Astrocyte (in vitro differentiated cells and primary cell): ENCODE data around the gene LOC128125822.

Experiments used
- DNase-seq: peaks from one replicate; pipeline ENCODE4 v3.0.0-alpha.2; 2010; ENCODE audit warnings: low read depth
- FAIRE-seq: peaks from 2 replicates; lab custom pipeline; 2011; peaks lifted over from hg19 to GRCh38; lab: Jason Lieb, UNC
- H2AFZ ChIP-seq: 2 replicates; pipeline ENCODE4 v1.6.0; 2012; ENCODE audit warnings: low read depth, low read length, inconsistent platforms
- H3K27ac ChIP-seq: 2 replicates; pipeline ENCODE4 v1.5.1; 2011; ENCODE audit warnings: low read depth, low read length, inconsistent platforms
- H3K27me3 ChIP-seq: 2 replicates; pipeline ENCODE4 v1.6.0; 2011; ENCODE audit warnings: low read length, inconsistent platforms; ENCODE audit not compliant: insufficient read depth
- H3K36me3 ChIP-seq: 2 replicates; pipeline ENCODE4 v1.5.1; 2011; ENCODE audit warnings: low read length, inconsistent platforms; ENCODE audit not compliant: insufficient read depth
- H3K4me1 ChIP-seq: 2 replicates; pipeline ENCODE4 v1.5.1; 2011; ENCODE audit warnings: low read length, inconsistent platforms; ENCODE audit not compliant: insufficient read depth
- H3K4me2 ChIP-seq: 2 replicates; pipeline ENCODE4 v1.6.0; 2012; ENCODE audit warnings: low read length, inconsistent platforms
- H3K4me3 ChIP-seq: 2 replicates; pipeline ENCODE4 v1.5.1; 2011; ENCODE audit warnings: low read depth, mild to moderate bottlenecking, low read length, inconsistent platforms; ENCODE audit not compliant: insufficient read depth
- H3K79me2 ChIP-seq: 2 replicates; pipeline ENCODE4 v1.6.0; 2012; ENCODE audit warnings: mild to moderate bottlenecking, low read length, inconsistent platforms; ENCODE audit not compliant: insufficient read depth
- H3K9ac ChIP-seq: 2 replicates; pipeline ENCODE4 v1.6.0; 2012; ENCODE audit warnings: mild to moderate bottlenecking, low read length, inconsistent platforms
- H3K9me3 ChIP-seq: 2 replicates; pipeline ENCODE4 v1.5.1; 2012; ENCODE audit warnings: low read depth, mild to moderate bottlenecking, low read length, inconsistent platforms; ENCODE audit not compliant: insufficient read depth
- H4K20me1 ChIP-seq: 2 replicates; pipeline ENCODE4 v1.6.0; 2012; ENCODE audit warnings: low read length, inconsistent platforms; ENCODE audit not compliant: insufficient read depth
- H3K27ac Mint-ChIP-seq: one replicate; pipeline ENCODE4 v1.8.0; 2021; ENCODE audit warnings: mild to moderate bottlenecking, mixed read lengths; ENCODE audit not compliant: unreplicated experiment
- H3K27me3 Mint-ChIP-seq: one replicate; pipeline ENCODE4 v1.8.0; 2021; ENCODE audit warnings: low read depth, mixed read lengths; ENCODE audit not compliant: unreplicated experiment
- H3K36me3 Mint-ChIP-seq: one replicate; pipeline ENCODE4 v1.8.0; 2021; ENCODE audit warnings: low read depth, mixed read lengths; ENCODE audit not compliant: unreplicated experiment
- H3K4me1 Mint-ChIP-seq: one replicate; pipeline ENCODE4 v1.8.0; 2021; ENCODE audit warnings: low read depth, mixed read lengths; ENCODE audit not compliant: unreplicated experiment
- H3K4me3 Mint-ChIP-seq: one replicate; pipeline ENCODE4 v1.8.0; 2021; ENCODE audit warnings: mild to moderate bottlenecking, moderate library complexity, mixed read lengths; ENCODE audit not compliant: unreplicated experiment
- H3K9me3 Mint-ChIP-seq: one replicate; pipeline ENCODE4 v1.8.0; 2021; ENCODE audit warnings: mild to moderate bottlenecking, mixed read lengths; ENCODE audit not compliant: unreplicated experiment
- CTCF ChIP-seq: IDR thresholded peaks from 2 replicates; pipeline ENCODE4 v1.5.1; 2011; ENCODE audit warnings: low read depth, mild to moderate bottlenecking, inconsistent platforms, low read length, moderate library complexity; ENCODE audit not compliant: insufficient read depth
- EZH2 ChIP-seq: IDR thresholded peaks from 2 replicates; pipeline ENCODE4 v1.6.1; 2012; ENCODE audit warnings: mild to moderate bottlenecking, low read length, inconsistent platforms; ENCODE audit not compliant: insufficient read depth

The LOC128125822 gene

GRCh38 chr6:63578757-63579156 is 6.5 kb downstream of the LOC128125822 start:
- no peak for TF ChIP-seq CTCF
- no peak for TF ChIP-seq EZH2
- H3K27ac Mint-ChIP-seq: no peak overlapping the region
- no peaks in the 10 kb centered on the region for H3K27me3 Mint-ChIP-seq
- no peaks in the 10 kb centered on the region for H3K27me3 ChIP-seq
- DNase-seq (no peak), FAIRE-seq (no peak)
- no peak overlapping the region for H2AFZ ChIP-seq
- H3K4me2 ChIP-seq: no peak overlapping the region
- peaks cover 20% of the 10 kb centered on the region for H3K36me3 Mint-ChIP-seq
- H3K4me1 Mint-ChIP-seq: peaks cover 10% of the 10 kb centered on the region
- no peak overlapping the region for H3K27ac ChIP-seq
- peaks cover 61% of the 10 kb centered on the region for H3K79me2 ChIP-seq
- no peak overlapping the region for H3K4me3 Mint-ChIP-seq
- H3K4me1 ChIP-seq: peaks cover 5% of the 10 kb centered on the region
- peaks cover 63% of the 10 kb centered on the region for H4K20me1 ChIP-seq
- H3K4me3 ChIP-seq: no peak overlapping the region
- peaks cover 51% of the 10 kb centered on the region for H3K36me3 ChIP-seq
- H3K9me3 Mint-ChIP-seq: no peaks in the 10 kb centered on the region
- H3K9ac ChIP-seq: no peak overlapping the region
- no peaks in the 10 kb centered on the region for H3K9me3 ChIP-seq

GRCh38 chr6:63579937-63580703 is 7.8 kb downstream of the LOC128125822 start:
- Mint-ChIP-seq H3K4me3 (no peak overlapping the region), H3K27ac (peak overlapping the region; percentile 75), H3K9me3 (no peaks in the 10 kb centered on the region), H3K36me3 (peaks cover 19% of the 10 kb centered on the region), H3K4me1 (peaks cover 10% of the 10 kb centered on the region), H3K27me3 (no peaks in the 10 kb centered on the region)
- Histone ChIP-seq H3K4me3 (no peak overlapping the region), H3K27me3 (no peaks in the 10 kb centered on the region), H4K20me1 (peaks cover 49% of the 10 kb centered on the region), H3K4me2 (no peak overlapping the region), H3K9me3 (no peaks in the 10 kb centered on the region), H3K36me3 (peaks cover 54% of the 10 kb centered on the region), H3K4me1 (peaks cover 2% of the 10 kb centered on the region), H3K79me2 (peaks cover 47% of the 10 kb centered on the region), H3K9ac (no peak overlapping the region), H2AFZ (no peak overlapping the region), H3K27ac (no peak overlapping the region)
- no peak for FAIRE-seq
- no peak for DNase-seq
- no peak for TF ChIP-seq EZH2
- TF ChIP-seq CTCF: no peak

- no peaks in the 10 kb centered on the region for H3K27me3 ChIP-seq
- H3K27ac ChIP-seq: no peak overlapping the region
- peaks cover 54% of the 10 kb centered on the region for H3K36me3 ChIP-seq
Observed at GRCh38 chr6:63580704-63580961, 8.4 kb downstream of the LOC128125822 start.

More at GRCh38 chr6:63580704-63580961, 8.4 kb downstream of the LOC128125822 start:
- peaks cover 44% of the 10 kb centered on the region for H4K20me1 ChIP-seq
- no peak overlapping the region for H2AFZ ChIP-seq
- Mint-ChIP-seq H3K4me3 (no peak overlapping the region), H3K27ac (peak overlapping the region; percentile 75), H3K27me3 (no peaks in the 10 kb centered on the region), H3K9me3 (no peaks in the 10 kb centered on the region), H3K4me1 (peaks cover 10% of the 10 kb centered on the region), H3K36me3 (peaks cover 19% of the 10 kb centered on the region)
- H3K4me3 ChIP-seq: no peak overlapping the region
- H3K4me1 ChIP-seq: peaks cover 2% of the 10 kb centered on the region
- no peak overlapping the region for H3K4me2 ChIP-seq
- FAIRE-seq (no peak), DNase-seq (no peak)
- no peak overlapping the region for H3K9ac ChIP-seq
- H3K79me2 ChIP-seq: peaks cover 42% of the 10 kb centered on the region
- no peak for TF ChIP-seq CTCF
- H3K9me3 ChIP-seq: no peaks in the 10 kb centered on the region
